GM23338 (cell line): ENCODE data around the gene ABCC1. TPM values are rescaled to one million over a fixed set of nuclear protein-coding genes. Genes with fewer than 3 reads are reported as not detected.

ENCODE experiments used
- ATAC-seq: fragments of 200-7000 bp; cut with Tn5 transposase; 3 replicates; pipeline ENCODE4 v1.9.1; 2020
- DNase-seq: peaks from one replicate; pipeline ENCODE4 v3.0.0-alpha.2; 2015; ENCODE audit warnings: low spot score
- H2AFZ ChIP-seq: fragments of 200-600 bp; sonication (generic); 2 replicates; pipeline ENCODE4 v1.8.0; 2016; ENCODE audit warnings: antibody characterized with exemption, mild to moderate bottlenecking, moderate library complexity
- H3F3A ChIP-seq: fragments of 200-600 bp; sonication (generic); replicated peaks from 2 replicates; pipeline ENCODE4 v1.8.0; 2017; ENCODE audit warnings: antibody characterized with exemption, mixed run types, low read depth
- H3K27ac ChIP-seq: fragments of 200-600 bp; sonication (generic); 2 replicates; pipeline ENCODE4 v1.6.1; 2016; ENCODE audit warnings: low read depth
- H3K27me3 ChIP-seq: fragments of 200-600 bp; sonication (generic); 2 replicates; pipeline ENCODE4 v1.8.0; 2016; ENCODE audit warnings: mild to moderate bottlenecking, mixed run types, moderate library complexity; ENCODE audit not compliant: insufficient read depth
- H3K36me3 ChIP-seq: fragments of 200-600 bp; sonication (generic); 2 replicates; pipeline ENCODE4 v1.8.0; 2016; ENCODE audit warnings: mild to moderate bottlenecking; ENCODE audit not compliant: insufficient read depth
- H3K4me1 ChIP-seq: fragments of 200-600 bp; sonication (generic); 2 replicates; pipeline ENCODE4 v1.8.0; 2016; ENCODE audit warnings: mild to moderate bottlenecking, moderate library complexity; ENCODE audit not compliant: insufficient read depth
- H3K4me2 ChIP-seq: fragments of 200-600 bp; sonication (generic); 2 replicates; pipeline ENCODE4 v1.7.1; 2017; ENCODE audit warnings: mixed run types
- H3K4me3 ChIP-seq: fragments of 200-600 bp; sonication (generic); 2 replicates; pipeline ENCODE4 v1.6.1; 2016; ENCODE audit warnings: mixed run types
- H3K79me2 ChIP-seq: fragments of 200-600 bp; sonication (generic); replicated peaks from 2 replicates; pipeline ENCODE4 v1.8.0; 2017; ENCODE audit warnings: mild to moderate bottlenecking; ENCODE audit not compliant: insufficient read depth
- H3K9me2 ChIP-seq: fragments of 200-600 bp; sonication (generic); 2 replicates; pipeline ENCODE4 v1.8.0; 2017; ENCODE audit not compliant: insufficient read depth
- H4K20me1 ChIP-seq: fragments of 200-600 bp; sonication (generic); replicated peaks from 2 replicates; pipeline ENCODE4 v1.8.0; 2017; ENCODE audit warnings: mild to moderate bottlenecking; ENCODE audit not compliant: insufficient read depth
- H3K27ac Mint-ChIP-seq: 2 replicates; pipeline ENCODE4 v1.8.0; 2020; ENCODE audit warnings: inconsistent platforms, mild to moderate bottlenecking, moderate library complexity, mixed read lengths
- H3K27me3 Mint-ChIP-seq: 3 replicates; pipeline ENCODE4 v1.8.0; 2022; ENCODE audit warnings: low read depth, mild to moderate bottlenecking, moderate library complexity, mixed read lengths, inconsistent platforms; ENCODE audit not compliant: insufficient read depth, poor library complexity
- H3K36me3 Mint-ChIP-seq: 3 replicates; pipeline ENCODE4 v1.8.0; 2021; ENCODE audit warnings: low read depth, mild to moderate bottlenecking, inconsistent platforms, moderate library complexity, mixed read lengths
- H3K4me1 Mint-ChIP-seq: 3 replicates; pipeline ENCODE4 v1.8.0; 2020; ENCODE audit warnings: mild to moderate bottlenecking, inconsistent platforms, mixed read lengths
- H3K4me3 Mint-ChIP-seq: 3 replicates; pipeline ENCODE4 v1.8.0; 2021; ENCODE audit warnings: moderate library complexity, mild to moderate bottlenecking, inconsistent platforms, mixed read lengths
- H3K9me3 Mint-ChIP-seq: 3 replicates; pipeline ENCODE4 v1.8.0; 2020; ENCODE audit warnings: moderate library complexity, mild to moderate bottlenecking, inconsistent platforms, mixed read lengths
- CTCF ChIP-seq, 2 experiments: fragments of 200-600 bp in 1 of 2; sonication (generic) in 1 of 2; conservative IDR thresholded peaks; 2 replicates each; pipeline versions ENCODE4 v1.5.1 to v1.6.1; 2016 to 2017; ENCODE audit warnings: antibody characterized with exemption in 2 of 2, low read depth in 2 of 2, mild to moderate bottlenecking in 2 of 2, moderate library complexity in 1 of 2
- ETS1 ChIP-seq: IDR thresholded peaks from 2 replicates; pipeline ENCODE4 v1.6.1; 2016; ENCODE audit warnings: antibody characterized with exemption
- EZH2phosphoT487 ChIP-seq: fragments of 200-600 bp; sonication (generic); IDR thresholded peaks from one replicate; pipeline ENCODE4 v1.8.1; 2018; ENCODE audit warnings: antibody characterized with exemption; ENCODE audit not compliant: unreplicated experiment
- JUNB ChIP-seq: IDR thresholded peaks from one replicate; pipeline ENCODE4 v1.6.1; 2016; ENCODE audit warnings: antibody characterized with exemption; ENCODE audit not compliant: unreplicated experiment
- NANOG ChIP-seq: IDR thresholded peaks from 2 replicates; pipeline ENCODE4 v1.6.1; 2016; ENCODE audit warnings: antibody characterized with exemption, borderline replicate concordance
- POLR2AphosphoS5 ChIP-seq: IDR thresholded peaks from 2 replicates; pipeline ENCODE4 v1.6.1; 2016; ENCODE audit warnings: antibody characterized with exemption, low read depth
- REST ChIP-seq: IDR thresholded peaks from one replicate; pipeline ENCODE4 v1.6.1; 2018; ENCODE audit warnings: antibody characterized with exemption; ENCODE audit not compliant: unreplicated experiment
- ZNF331 ChIP-seq: fragments of 250-450 bp; sonication (Bioruptor Pico); IDR thresholded peaks from 2 replicates; pipeline ENCODE4 v1.5.0; 2020; ENCODE audit warnings: low read depth, mild to moderate bottlenecking, moderate library complexity
- ZNF462 ChIP-seq: fragments of 250-450 bp; sonication (Bioruptor Pico); IDR thresholded peaks from 2 replicates; pipeline ENCODE4 v1.5.0; 2020; ENCODE audit warnings: mild to moderate bottlenecking, moderate library complexity
- polyA plus RNA-seq: library from polyadenylated mRNA; unstranded; fragments of >200 nt; fragmentation: Nextera tagmentation; extraction: Ambion mirVana; gene quantifications from 2 replicates; pipeline ENCODE4 v1.2.1, GENCODE V29; 2016
- total RNA-seq: library from RNA; depleted of rRNA; stranded (reverse); fragments of >200 nt; shearing (Covaris generic); gene quantifications from 2 replicates; pipeline ENCODE4 v1.2.3, GENCODE V29; 2014

Gene ABCC1
- total and polyA plus RNA-seq, 2 experiments from 2014 or later = 11.0 to 46.6 TPM

GRCh38 chr16:16124438-16124837 lies 175.0 kb downstream of the ABCC1 start (continued):
- TF ChIP-seq ZNF462 (CRISPR knock-in tag) = no peak

- peaks cover 75% of the 10 kb centered on the region for H3K36me3 Mint-ChIP-seq
- H3K27ac Mint-ChIP-seq = no peak overlapping the region
- TF ChIP-seq ZNF331 (CRISPR knock-in tag) = no peak
- no peak for TF ChIP-seq REST
- no peak for TF ChIP-seq NANOG
- no peak for TF ChIP-seq EZH2phosphoT487
- TF ChIP-seq POLR2AphosphoS5 = no peak
- TF ChIP-seq JUNB = no peak
- TF ChIP-seq CTCF (conservative IDR thresholded peaks at IDR 0.05; ENCODE audit: low read depth in 2 of 2) = no peak
- no peak for TF ChIP-seq ETS1
Measured at GRCh38 chr16:16124974-16125373, 175.6 kb downstream of the ABCC1 start.

More at GRCh38 chr16:16124974-16125373, 175.6 kb downstream of the ABCC1 start:
- Histone ChIP-seq H3K9me2 (no peaks in the 10 kb centered on the region), H3K79me2 (no peaks in the 10 kb centered on the region), H3K4me2 (no peak overlapping the region), H3K27me3 (no peaks in the 10 kb centered on the region), H3K27ac (no peak overlapping the region), H3K4me1 (no peaks in the 10 kb centered on the region), H3K4me3 (no peak overlapping the region), H4K20me1 (0 out of 2 replicates have a peak, but pooled peaks cover 5% of the 10 kb centered on the region), H3K36me3 (peaks cover 36% of the 10 kb centered on the region), H3F3A (no peaks in the 10 kb centered on the region), H2AFZ (no peak overlapping the region)
- Mint-ChIP-seq H3K4me1 (no peaks in the 10 kb centered on the region), H3K9me3 (peaks cover 11% of the 10 kb centered on the region; the same call in 2 of the 3 replicates), H3K27me3 (peaks cover 13% of the 10 kb centered on the region), H3K4me3 (no peak overlapping the region)
- DNase-seq = no peak
- ATAC-seq = no peak
